ENCODE measurements around the gene DOCK11. TPM values are rescaled to one million over a fixed set of nuclear protein-coding genes. Genes with fewer than 3 reads are reported as not detected.

The DOCK11 gene
- total RNA-seq, 1 experiment from 2014 or later: 2.1 TPM

DNA sequence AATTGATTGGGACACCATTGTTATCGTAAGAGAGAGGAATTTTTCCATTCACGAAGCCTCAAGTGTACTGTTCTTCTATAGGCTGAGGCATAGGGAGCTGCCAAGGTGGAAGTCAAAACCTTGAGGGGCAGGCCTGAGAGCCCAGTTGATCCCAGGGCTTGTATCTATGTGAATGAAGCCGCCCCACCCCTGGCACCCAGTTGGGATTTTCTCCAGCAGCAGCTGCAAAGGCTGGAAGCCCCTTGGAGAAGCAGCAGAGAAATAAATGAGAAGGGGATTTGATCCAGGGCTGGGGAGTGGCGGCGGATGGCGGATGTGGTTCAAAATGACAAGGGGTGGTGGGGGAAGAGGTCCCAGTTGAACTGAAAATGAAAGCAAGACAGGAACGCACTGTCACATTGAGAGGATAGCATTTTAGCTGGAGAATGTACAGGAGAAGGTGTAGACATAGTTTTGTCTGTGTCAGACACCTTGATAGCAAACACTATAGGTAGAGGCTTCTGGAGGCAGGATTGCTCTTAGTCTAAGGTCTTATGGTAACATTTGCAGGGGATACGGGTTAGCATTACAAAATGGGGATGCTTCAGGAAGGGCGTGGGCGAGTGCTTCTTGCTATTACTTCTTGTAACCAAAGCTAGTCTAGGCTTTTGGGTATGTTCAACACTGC is 32.6 kb downstream of the DOCK11 start:
- BruUV-seq (replicated peaks): no TSS peak
- CTCF ChIA-PET: no interaction called here

DNA sequence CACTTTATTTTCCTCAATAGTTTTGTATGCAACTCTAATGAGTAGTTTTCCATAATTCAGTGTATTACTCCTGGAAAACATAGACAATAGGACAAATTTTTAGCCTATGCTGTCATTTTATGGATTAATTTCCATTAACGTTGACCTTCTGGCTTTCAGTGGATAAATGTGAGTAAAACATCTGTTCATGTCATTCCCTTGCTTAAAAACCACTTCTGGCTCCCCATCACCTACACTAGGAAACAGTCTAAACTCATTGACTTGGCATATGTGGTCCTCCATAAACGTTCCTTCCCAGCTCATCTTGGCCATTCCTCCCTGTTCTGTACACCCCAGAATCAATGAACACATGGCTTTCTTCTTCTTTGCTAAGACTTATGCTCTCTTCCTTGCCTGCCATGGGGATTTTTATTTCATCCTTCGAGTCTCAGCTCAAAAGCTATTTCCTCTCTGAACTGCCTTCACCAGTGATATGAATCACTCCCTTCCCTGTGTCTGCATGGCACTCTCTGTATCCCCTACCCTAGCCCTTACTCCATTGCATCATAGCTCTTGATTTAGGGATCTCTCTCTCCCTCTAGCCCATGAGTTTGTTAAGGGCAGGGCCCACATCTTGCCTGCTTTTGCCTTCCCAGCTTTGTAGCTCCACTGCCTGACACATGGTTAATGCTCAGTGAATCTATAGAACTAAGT is 34.8 kb downstream of the DOCK11 start:
- no peak for DNase-seq (ENCODE audit: low spot score)
- Histone ChIP-seq H3K9me3 (ENCODE audit: low read depth, low read length, poor library complexity, severe bottlenecking) (no peaks in the 10 kb centered on the region), H3K36me3 (ENCODE audit: insufficient read depth, low read length, poor library complexity, severe bottlenecking) (no peaks in the 10 kb centered on the region), H3K4me3 (ENCODE audit: low read depth, low read length, poor library complexity, severe bottlenecking) (no peak overlapping the region), H3K27me3 (replicated peaks; ENCODE audit: insufficient read depth, low read depth, low read length, poor library complexity) (no peaks in the 10 kb centered on the region), H3K4me1 (ENCODE audit: insufficient read depth, low read length, poor library complexity, severe bottlenecking) (no peaks in the 10 kb centered on the region), H3K27ac (ENCODE audit: low read depth, low read length, poor library complexity, severe bottlenecking) (no peak overlapping the region)
- ChIA-PET POLR2A (ENCODE audit: low non-redundant PET) (no interaction called here), CTCF (no interaction called here)
- intact Hi-C loops (cut with micrococcal nuclease; ENCODE audit: unreplicated experiment): no loop called here
- no TSS peak for BruUV-seq (replicated peaks)
- TF ChIP-seq EZH2 (IDR thresholded peaks at IDR 0.05; ENCODE audit: borderline replicate concordance, low read depth, low read length, poor library complexity, severe bottlenecking): no peak
- TF ChIP-seq, protein P1, sequence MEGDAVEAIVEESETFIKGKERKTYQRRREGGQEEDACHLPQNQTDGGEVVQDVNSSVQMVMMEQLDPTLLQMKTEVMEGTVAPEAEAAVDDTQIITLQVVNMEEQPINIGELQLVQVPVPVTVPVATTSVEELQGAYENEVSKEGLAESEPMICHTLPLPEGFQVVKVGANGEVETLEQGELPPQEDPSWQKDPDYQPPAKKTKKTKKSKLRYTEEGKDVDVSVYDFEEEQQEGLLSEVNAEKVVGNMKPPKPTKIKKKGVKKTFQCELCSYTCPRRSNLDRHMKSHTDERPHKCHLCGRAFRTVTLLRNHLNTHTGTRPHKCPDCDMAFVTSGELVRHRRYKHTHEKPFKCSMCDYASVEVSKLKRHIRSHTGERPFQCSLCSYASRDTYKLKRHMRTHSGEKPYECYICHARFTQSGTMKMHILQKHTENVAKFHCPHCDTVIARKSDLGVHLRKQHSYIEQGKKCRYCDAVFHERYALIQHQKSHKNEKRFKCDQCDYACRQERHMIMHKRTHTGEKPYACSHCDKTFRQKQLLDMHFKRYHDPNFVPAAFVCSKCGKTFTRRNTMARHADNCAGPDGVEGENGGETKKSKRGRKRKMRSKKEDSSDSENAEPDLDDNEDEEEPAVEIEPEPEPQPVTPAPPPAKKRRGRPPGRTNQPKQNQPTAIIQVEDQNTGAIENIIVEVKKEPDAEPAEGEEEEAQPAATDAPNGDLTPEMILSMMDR (conservative IDR thresholded peaks at IDR 0.05; ENCODE audit: low read depth, low read length): no peak

More for the DNA sequence above, 32.6 kb downstream of the DOCK11 start:
- POLR2A ChIA-PET (ENCODE audit: low non-redundant PET): interaction anchor here (0.5 kb wide), 1 partner anchor 1117 kb away, joined by 3 read pairs; no protein-coding TSS in a partner anchor
- Histone ChIP-seq H3K4me1 (ENCODE audit: insufficient read depth, low read length, poor library complexity, severe bottlenecking) (no peaks in the 10 kb centered on the region), H3K27me3 (replicated peaks; ENCODE audit: insufficient read depth, low read depth, low read length, poor library complexity) (no peaks in the 10 kb centered on the region), H3K9me3 (ENCODE audit: low read depth, low read length, poor library complexity, severe bottlenecking) (no peaks in the 10 kb centered on the region), H3K36me3 (ENCODE audit: insufficient read depth, low read length, poor library complexity, severe bottlenecking) (no peaks in the 10 kb centered on the region), H3K27ac (ENCODE audit: low read depth, low read length, poor library complexity, severe bottlenecking) (no peak overlapping the region), H3K4me3 (ENCODE audit: low read depth, low read length, poor library complexity, severe bottlenecking) (no peak overlapping the region)
- no peak for DNase-seq (ENCODE audit: low spot score)
- intact Hi-C loops (cut with micrococcal nuclease; ENCODE audit: unreplicated experiment): no loop called here
- TF ChIP-seq, protein P1 (conservative IDR thresholded peaks at IDR 0.05; ENCODE audit: low read depth, low read length): no peak
- no peak for TF ChIP-seq EZH2 (IDR thresholded peaks at IDR 0.05; ENCODE audit: borderline replicate concordance, low read depth, low read length, poor library complexity, severe bottlenecking)

DNA sequence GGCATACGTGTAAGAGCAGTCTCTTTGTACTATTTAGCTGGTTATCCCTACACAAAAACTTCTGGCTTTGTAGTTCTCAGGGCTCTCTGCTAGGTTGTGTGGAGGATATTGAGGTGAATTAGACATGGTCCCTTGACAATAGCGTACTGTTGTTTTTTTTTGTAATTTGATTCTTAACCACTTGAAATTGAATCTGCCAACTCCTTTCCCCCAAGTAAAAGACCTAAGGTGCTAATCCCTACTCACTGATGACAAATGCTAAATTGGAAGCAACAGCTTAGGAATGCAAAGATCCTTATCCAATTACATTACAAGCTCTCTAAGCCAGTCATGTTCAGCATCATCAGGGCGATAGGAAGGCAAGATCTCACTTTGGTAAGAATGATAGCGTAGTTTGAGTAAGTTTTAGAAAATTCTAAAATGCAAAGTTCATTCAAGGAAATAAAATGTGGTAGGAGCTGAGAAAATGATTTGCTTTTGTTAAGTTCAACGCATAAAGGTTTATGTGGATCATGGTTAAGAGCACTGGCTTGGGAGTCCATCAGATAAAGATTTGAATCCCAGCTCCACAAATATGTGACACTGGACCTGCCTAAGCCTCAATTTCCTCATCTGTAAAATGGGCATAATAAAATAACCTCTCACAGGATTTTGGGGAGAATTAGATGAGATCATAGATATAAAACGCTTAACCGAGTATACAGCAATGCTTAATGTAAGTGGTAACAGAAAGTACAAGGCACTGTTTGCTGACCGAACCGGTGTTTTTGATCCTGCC is 39.3 kb downstream of the DOCK11 start:
- DNase-seq (ENCODE audit: low spot score): peak; percentile 22
- Histone ChIP-seq H3K4me1 (ENCODE audit: insufficient read depth, low read length, poor library complexity, severe bottlenecking) (no peaks in the 10 kb centered on the region), H3K36me3 (ENCODE audit: insufficient read depth, low read length, poor library complexity, severe bottlenecking) (no peaks in the 10 kb centered on the region), H3K27me3 (replicated peaks; ENCODE audit: insufficient read depth, low read depth, low read length, poor library complexity) (no peaks in the 10 kb centered on the region), H3K9me3 (ENCODE audit: low read depth, low read length, poor library complexity, severe bottlenecking) (no peaks in the 10 kb centered on the region), H3K27ac (ENCODE audit: low read depth, low read length, poor library complexity, severe bottlenecking) (no peak overlapping the region), H3K4me3 (ENCODE audit: low read depth, low read length, poor library complexity, severe bottlenecking) (no peak overlapping the region)
- no peak for TF ChIP-seq EZH2 (IDR thresholded peaks at IDR 0.05; ENCODE audit: borderline replicate concordance, low read depth, low read length, poor library complexity, severe bottlenecking)
- TF ChIP-seq, protein P1 (conservative IDR thresholded peaks at IDR 0.05; ENCODE audit: low read depth, low read length): no peak
- intact Hi-C loops (cut with micrococcal nuclease; ENCODE audit: unreplicated experiment): no loop called here
- CTCF ChIA-PET: no interaction called here
- BruUV-seq (replicated peaks): no TSS peak
- POLR2A ChIA-PET (ENCODE audit: low non-redundant PET): no interaction called here
